ENCODE measurements around the gene USP11. TPM values are rescaled to one million over a fixed set of nuclear protein-coding genes. Genes with fewer than 3 reads are reported as not detected.

Gene USP11
- total and polyA plus RNA-seq, 2 of the 8 experiments (the other 6 are each of a cell fraction or from before 2014, with no cell fraction given): 40.9 to 84.0 TPM

- POLR2A ChIA-PET (ENCODE audit: partially characterized antibody): interaction anchor here (1.4 kb wide), 1 partner anchor 20 kb away, joined by 5 read pairs; no protein-coding TSS in a partner anchor
- no peak overlapping the region for H3K14ac ChIP-seq (ENCODE audit: insufficient read length)
- H2BK20ac ChIP-seq (ENCODE audit: low read length): no peak overlapping the region
- H3K79me1 ChIP-seq (ENCODE audit: low read depth, low read length): peaks cover 6% of the 10 kb centered on the region; the same call in 1 of the 2 replicates
- no peak overlapping the region for H2BK15ac ChIP-seq (ENCODE audit: low read length)
- no peak overlapping the region for H3K23ac ChIP-seq (ENCODE audit: insufficient read length)
- H4K91ac ChIP-seq (replicated peaks; ENCODE audit: insufficient read length, low read length): no peak overlapping the region
- no peak overlapping the region for H3K56ac ChIP-seq (replicated peaks; ENCODE audit: insufficient read length, low read depth, low read length)
- no peak overlapping the region for H4K5ac ChIP-seq (ENCODE audit: insufficient read length, low read depth, low read length)
- no peak overlapping the region for H2BK5ac ChIP-seq (ENCODE audit: low read depth, low read length)
- peaks cover 14 to 43% (median 30%) of the 10 kb centered on the region in 4 experiments for H3K36me3 ChIP-seq (ENCODE audit: control insufficient read depth in 2 of 4, insufficient read depth in 4 of 4, low read length in 3 of 4)
- H2AFZ ChIP-seq (ENCODE audit: low read length): no peak overlapping the region
- no peak overlapping the region for H3K18ac ChIP-seq (ENCODE audit: extremely low read depth, low read length)
- H3K9ac ChIP-seq (replicated peaks in 1 of 4; ENCODE audit: extremely low read depth in 1 of 4, low read depth in 3 of 4, low read length in 3 of 4): no peak overlapping the region
- WGBS, 2 experiments (ENCODE audit: extremely low coverage in 1 of 2, insufficient coverage in 1 of 2, insufficient read length in 1 of 2, insufficient replicate concordance in 2 of 2, low coverage in 1 of 2, low lambda C conversion rate in 2 of 2, missing lambda C conversion rate in 1 of 2): 83% methylated on average over 3 of the region's 3 CpGs; no CpG with 5 or more reads in 1 of the 2 experiments
- FAIRE-seq (no peak), DNase-seq (ENCODE audit: low read depth in 1 of 2, low spot score in 2 of 2) (no peak)
- peak overlapping the region; percentile 46 to 93 for H3K4me2 ChIP-seq (ENCODE audit: insufficient read depth in 1 of 2, low read depth in 2 of 2, low read length in 2 of 2)
- no peak overlapping the region for H3K4ac ChIP-seq (replicated peaks; ENCODE audit: insufficient read length, low read depth, low read length)
- no peak overlapping the region for H2BK120ac ChIP-seq (replicated peaks; ENCODE audit: low read depth, low read length)
- no peak overlapping the region for H4K8ac ChIP-seq (ENCODE audit: extremely low read depth, insufficient read depth, low read length)
- H3K79me2 ChIP-seq (ENCODE audit: control insufficient read depth in 1 of 2, insufficient read depth in 2 of 2, low read length in 2 of 2): peaks cover 19 to 52% of the 10 kb centered on the region in 2 experiments; a peak in 3 of 4 replicates
- no peaks in the 10 kb centered on the region for H3K9me3 ChIP-seq (ENCODE audit: insufficient read depth in 2 of 2, low read depth in 1 of 2, low read length in 1 of 2)
- H4K20me1 ChIP-seq (replicated peaks in 1 of 2; ENCODE audit: control insufficient read depth in 1 of 2, insufficient read depth in 2 of 2, low read length in 2 of 2): peaks cover 9 to 34% of the 10 kb centered on the region in 2 experiments
- H3K27ac ChIP-seq (ENCODE audit: low read depth, low read length): no peak overlapping the region
- no peaks in the 10 kb centered on the region for H3K27me3 ChIP-seq (replicated peaks in 1 of 4; ENCODE audit: control insufficient read depth in 3 of 4, extremely low read depth in 1 of 4, insufficient read depth in 3 of 4, low read length in 3 of 4)
- H3K4me1 ChIP-seq (replicated peaks in 1 of 4; ENCODE audit: control insufficient read depth in 3 of 4, insufficient read depth in 4 of 4, low read length in 3 of 4): peaks cover 2 to 16% (median 9%) of the 10 kb centered on the region in 4 experiments
- H2AK5ac ChIP-seq (ENCODE audit: low read depth, low read length): no peak overlapping the region
- H2BK12ac ChIP-seq (ENCODE audit: low read depth, low read length): no peak overlapping the region
- CTCF ChIA-PET (ENCODE audit: partially characterized antibody): interaction anchor here (1.1 kb wide), 1 partner anchor 22 kb away, joined by 3 read pairs; no protein-coding TSS in a partner anchor
- no peaks in the 10 kb centered on the region for H3K23me2 ChIP-seq (ENCODE audit: low read depth, low read length)
- 0 out of 8 replicates have a peak overlapping the region, but pooled peaks of 1 of the 4 experiments have one; percentile 32 for H3K4me3 ChIP-seq (ENCODE audit: extremely low read depth in 1 of 4, insufficient read depth in 2 of 4, low read depth in 3 of 4, low read length in 4 of 4)
- TF ChIP-seq CTBP2 (IDR thresholded peaks at IDR 0.05; ENCODE audit: borderline replicate concordance, insufficient read depth, insufficient read length, low read length): no peak
- no peak for TF ChIP-seq SRF (IDR thresholded peaks at IDR 0.05; ENCODE audit: low read depth, low read length)
- TF ChIP-seq, protein P1, sequence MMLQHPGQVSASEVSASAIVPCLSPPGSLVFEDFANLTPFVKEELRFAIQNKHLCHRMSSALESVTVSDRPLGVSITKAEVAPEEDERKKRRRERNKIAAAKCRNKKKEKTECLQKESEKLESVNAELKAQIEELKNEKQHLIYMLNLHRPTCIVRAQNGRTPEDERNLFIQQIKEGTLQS (IDR thresholded peaks at IDR 0.05; ENCODE audit: insufficient read depth, low read depth, low read length): no peak
- TF ChIP-seq TEAD4 (IDR thresholded peaks at IDR 0.05; ENCODE audit: low read depth, low read length): no peak
- no peak for TF ChIP-seq POU5F1 (IDR thresholded peaks at IDR 0.05; ENCODE audit: low read depth, low read length)
- no peak for TF ChIP-seq ASH2L (IDR thresholded peaks at IDR 0.05; ENCODE audit: low read length)
- no peak for TF ChIP-seq RBBP5 (IDR thresholded peaks at IDR 0.05; ENCODE audit: borderline replicate concordance, low read depth, low read length)
- TF ChIP-seq BRCA1 (IDR thresholded peaks at IDR 0.05; ENCODE audit: low read depth, low read length): no peak
- no peak for TF ChIP-seq FOSL1 (IDR thresholded peaks at IDR 0.05; ENCODE audit: insufficient read depth, low read depth, low read length)
- no peak for TF ChIP-seq SIN3A (conservative IDR thresholded peaks at IDR 0.05 in 1 of 2, IDR thresholded peaks at IDR 0.05 in 1 of 2; ENCODE audit: low read depth in 1 of 2, low read length in 2 of 2)
- no peak for TF ChIP-seq USF2 (IDR thresholded peaks at IDR 0.05; ENCODE audit: low read length)
- no peak for TF ChIP-seq SIX5 (IDR thresholded peaks at IDR 0.05; ENCODE audit: low read depth, low read length)
Measured at GRCh38 chrX:47196098-47196497, 36.7 kb upstream of the USP11 start.

Measured in H1 (cell line).